ENCODE measurements around the gene CAMLG. TPM values are rescaled to one million over a fixed set of nuclear protein-coding genes. Genes with fewer than 3 reads are reported as not detected.

Gene CAMLG
- total and polyA plus RNA-seq, 2 donors (not counting 1 experiment from before 2014, with no cell fraction given), result 39.3 to 60.1 TPM

DNA sequence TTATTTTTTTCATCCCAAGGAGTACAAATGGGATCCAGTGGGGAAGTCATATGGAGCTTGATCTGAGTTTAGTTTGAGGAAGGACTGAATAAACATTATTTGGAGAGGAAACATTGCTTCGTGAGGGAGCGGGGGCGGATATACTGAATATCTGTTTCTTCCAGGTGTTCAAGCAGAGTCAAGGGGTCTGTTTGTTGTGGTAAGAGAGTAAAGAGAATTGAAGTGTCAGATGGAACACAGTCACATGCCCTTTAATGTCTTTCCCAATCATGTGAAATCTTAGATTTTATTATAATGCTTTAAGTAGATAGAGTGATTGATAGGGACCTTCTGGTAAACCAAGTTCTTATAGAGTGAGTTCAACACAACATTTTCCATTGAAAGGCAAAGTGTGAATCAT lies 53.9 kb downstream of the CAMLG start:
- Histone ChIP-seq H3K9me3 (ENCODE audit: control insufficient read depth, insufficient read depth, low read depth, low read length) (no peaks in the 10 kb centered on the region), H3K4me3 (replicated peaks in 1 of 4; ENCODE audit: control extremely low read depth in 1 of 4, insufficient read depth in 1 of 4, low read depth in 3 of 4, low read length in 4 of 4) (no peak overlapping the region), H3K27me3 (ENCODE audit: control insufficient read depth, insufficient read depth, low read length) (no peaks in the 10 kb centered on the region), H3K36me3 (ENCODE audit: control insufficient read depth, insufficient read depth, low read length) (peaks cover 6% of the 10 kb centered on the region), H3K4me2 (ENCODE audit: extremely low read depth, insufficient read depth, low read length) (no peak overlapping the region), H4K20me1 (ENCODE audit: control insufficient read depth, extremely low read depth, insufficient read depth, low read length) (no peaks in the 10 kb centered on the region), H3K79me2 (ENCODE audit: control insufficient read depth, insufficient read depth, low read length) (no peaks in the 10 kb centered on the region), H2AFZ (ENCODE audit: low read length) (no peak overlapping the region), H3K27ac (ENCODE audit: insufficient read depth, low read length) (no peak overlapping the region), H3K9ac (ENCODE audit: insufficient read depth, low read length) (no peak overlapping the region), H3K4me1 (ENCODE audit: control insufficient read depth, extremely low read depth, insufficient read depth, low read length) (no peaks in the 10 kb centered on the region)
- TF ChIP-seq EZH2 (IDR thresholded peaks at IDR 0.05; ENCODE audit: low read length, missing control alignments), result no peak
- TF ChIP-seq, protein P1, sequence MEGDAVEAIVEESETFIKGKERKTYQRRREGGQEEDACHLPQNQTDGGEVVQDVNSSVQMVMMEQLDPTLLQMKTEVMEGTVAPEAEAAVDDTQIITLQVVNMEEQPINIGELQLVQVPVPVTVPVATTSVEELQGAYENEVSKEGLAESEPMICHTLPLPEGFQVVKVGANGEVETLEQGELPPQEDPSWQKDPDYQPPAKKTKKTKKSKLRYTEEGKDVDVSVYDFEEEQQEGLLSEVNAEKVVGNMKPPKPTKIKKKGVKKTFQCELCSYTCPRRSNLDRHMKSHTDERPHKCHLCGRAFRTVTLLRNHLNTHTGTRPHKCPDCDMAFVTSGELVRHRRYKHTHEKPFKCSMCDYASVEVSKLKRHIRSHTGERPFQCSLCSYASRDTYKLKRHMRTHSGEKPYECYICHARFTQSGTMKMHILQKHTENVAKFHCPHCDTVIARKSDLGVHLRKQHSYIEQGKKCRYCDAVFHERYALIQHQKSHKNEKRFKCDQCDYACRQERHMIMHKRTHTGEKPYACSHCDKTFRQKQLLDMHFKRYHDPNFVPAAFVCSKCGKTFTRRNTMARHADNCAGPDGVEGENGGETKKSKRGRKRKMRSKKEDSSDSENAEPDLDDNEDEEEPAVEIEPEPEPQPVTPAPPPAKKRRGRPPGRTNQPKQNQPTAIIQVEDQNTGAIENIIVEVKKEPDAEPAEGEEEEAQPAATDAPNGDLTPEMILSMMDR (conservative IDR thresholded peaks at IDR 0.05 in 1 of 2, IDR thresholded peaks at IDR 0.05 in 1 of 2; ENCODE audit: low read depth in 1 of 2, low read length in 2 of 2), result no peak
- no peak for DNase-seq (ENCODE audit: low read depth in 2 of 2)

DNA sequence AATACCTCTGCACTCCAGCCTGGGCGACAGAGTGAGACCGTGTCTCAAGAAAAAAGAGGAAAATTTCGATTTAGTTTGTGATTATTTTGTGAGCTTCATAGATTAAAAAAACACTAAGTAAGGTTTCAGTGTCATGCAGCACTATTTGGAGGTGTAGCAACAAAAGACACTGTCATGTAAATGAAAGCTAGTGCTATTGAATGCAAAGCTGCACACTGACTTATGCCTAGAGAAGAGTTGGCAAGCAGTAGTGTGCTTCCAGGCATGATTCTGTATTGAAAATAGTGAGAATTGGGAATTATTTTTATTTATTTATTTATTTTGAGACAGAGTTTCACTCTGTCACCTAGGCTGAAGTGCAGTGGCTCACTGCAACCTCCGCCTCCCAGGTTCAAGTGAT lies 54.8 kb downstream of the CAMLG start:
- Histone ChIP-seq H3K27ac (ENCODE audit: insufficient read depth, low read length) (no peak overlapping the region), H3K79me2 (ENCODE audit: control insufficient read depth, insufficient read depth, low read length) (no peaks in the 10 kb centered on the region), H2AFZ (ENCODE audit: low read length) (no peak overlapping the region), H3K9me3 (ENCODE audit: control insufficient read depth, insufficient read depth, low read depth, low read length) (no peaks in the 10 kb centered on the region), H3K27me3 (ENCODE audit: control insufficient read depth, insufficient read depth, low read length) (no peaks in the 10 kb centered on the region), H3K36me3 (ENCODE audit: control insufficient read depth, insufficient read depth, low read length) (peaks cover 6% of the 10 kb centered on the region), H3K4me2 (ENCODE audit: extremely low read depth, insufficient read depth, low read length) (no peak overlapping the region), H3K4me1 (ENCODE audit: control insufficient read depth, extremely low read depth, insufficient read depth, low read length) (no peaks in the 10 kb centered on the region), H3K4me3 (replicated peaks in 1 of 4; ENCODE audit: control extremely low read depth in 1 of 4, insufficient read depth in 1 of 4, low read depth in 3 of 4, low read length in 4 of 4) (no peak overlapping the region), H3K9ac (ENCODE audit: insufficient read depth, low read length) (no peak overlapping the region), H4K20me1 (ENCODE audit: control insufficient read depth, extremely low read depth, insufficient read depth, low read length) (no peaks in the 10 kb centered on the region)
- TF ChIP-seq EZH2 (IDR thresholded peaks at IDR 0.05; ENCODE audit: low read length, missing control alignments), result no peak
- TF ChIP-seq, protein P1 (conservative IDR thresholded peaks at IDR 0.05 in 1 of 2, IDR thresholded peaks at IDR 0.05 in 1 of 2; ENCODE audit: low read depth in 1 of 2, low read length in 2 of 2), result no peak
- no peak for DNase-seq (ENCODE audit: low read depth in 2 of 2)

DNA sequence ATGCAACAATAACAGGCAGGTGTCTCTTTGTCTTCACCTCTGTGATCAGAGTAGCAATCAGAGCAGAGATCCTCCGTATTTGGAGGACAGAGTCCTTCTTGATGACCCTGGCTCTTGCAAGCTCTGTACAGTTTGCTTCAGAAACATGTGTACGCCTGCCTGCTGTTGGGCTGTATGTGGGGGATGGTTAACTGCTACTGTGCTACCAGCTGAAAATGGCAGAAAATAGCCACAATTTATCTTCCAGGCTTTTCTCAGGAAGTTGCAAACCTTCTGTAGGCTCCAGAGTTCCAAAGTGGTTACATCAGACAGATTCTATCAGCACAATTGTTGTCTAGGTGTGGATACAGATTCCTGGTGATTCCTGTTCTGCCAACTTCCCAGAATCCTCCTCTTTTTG lies 55.7 kb downstream of the CAMLG start:
- H3K4me3 ChIP-seq (replicated peaks in 1 of 4; ENCODE audit: control extremely low read depth in 1 of 4, insufficient read depth in 1 of 4, low read depth in 3 of 4, low read length in 4 of 4), result no peak overlapping the region
- no peaks in the 10 kb centered on the region for H3K4me1 ChIP-seq (ENCODE audit: control insufficient read depth, extremely low read depth, insufficient read depth, low read length)
- H2AFZ ChIP-seq (ENCODE audit: low read length), result no peak overlapping the region
- H3K9ac ChIP-seq (ENCODE audit: insufficient read depth, low read length), result no peak overlapping the region
- no peaks in the 10 kb centered on the region for H3K27me3 ChIP-seq (ENCODE audit: control insufficient read depth, insufficient read depth, low read length)
- H3K27ac ChIP-seq (ENCODE audit: insufficient read depth, low read length), result no peak overlapping the region
- no peak overlapping the region for H3K4me2 ChIP-seq (ENCODE audit: extremely low read depth, insufficient read depth, low read length)
- no peaks in the 10 kb centered on the region for H3K79me2 ChIP-seq (ENCODE audit: control insufficient read depth, insufficient read depth, low read length)
- H4K20me1 ChIP-seq (ENCODE audit: control insufficient read depth, extremely low read depth, insufficient read depth, low read length), result no peaks in the 10 kb centered on the region
- H3K36me3 ChIP-seq (ENCODE audit: control insufficient read depth, insufficient read depth, low read length), result peaks cover 6% of the 10 kb centered on the region
- peak in 1 of 2 donors; percentile 50 for DNase-seq (ENCODE audit: low read depth in 2 of 2)
- TF ChIP-seq, protein P1 (conservative IDR thresholded peaks at IDR 0.05 in 1 of 2, IDR thresholded peaks at IDR 0.05 in 1 of 2; ENCODE audit: low read depth in 1 of 2, low read length in 2 of 2), result no peak
- TF ChIP-seq EZH2 (IDR thresholded peaks at IDR 0.05; ENCODE audit: low read length, missing control alignments), result no peak
- no peaks in the 10 kb centered on the region for H3K9me3 ChIP-seq (ENCODE audit: control insufficient read depth, insufficient read depth, low read depth, low read length)

All from fibroblast of lung (primary cell).